HEK293T (cell line): ENCODE measurements around the gene ZNF622.

Experiments used
- ARNT ChIP-seq: fragments of 450-650 bp; IDR thresholded peaks from 2 replicates; pipeline ENCODE4 v1.6.1; 2017; ENCODE audit warnings: mild to moderate bottlenecking
- BHLHE40 ChIP-seq: fragments of 450-650 bp; IDR thresholded peaks from 2 replicates; pipeline ENCODE4 v1.6.1; 2016; ENCODE audit warnings: mild to moderate bottlenecking, moderate library complexity, borderline replicate concordance
- FOXA1 ChIP-seq: fragments of 450-650 bp; IDR thresholded peaks from 2 replicates; pipeline ENCODE4 v1.6.1; 2016; ENCODE audit warnings: mild to moderate bottlenecking
- FOXM1 ChIP-seq: fragments of 450-650 bp; IDR thresholded peaks from 2 replicates; pipeline ENCODE4 v1.6.1; 2017; ENCODE audit warnings: mild to moderate bottlenecking, borderline replicate concordance
- PKNOX1 ChIP-seq: fragments of 450-650 bp; IDR thresholded peaks from 2 replicates; pipeline ENCODE4 v1.6.1; 2016
- SP1 ChIP-seq: fragments of 450-650 bp; IDR thresholded peaks from 2 replicates; pipeline ENCODE4 v1.6.1; 2017
- TARDBP ChIP-seq: fragments of 450-650 bp; IDR thresholded peaks from 2 replicates; pipeline ENCODE4 v1.6.1; 2016

GRCh38 chr5:16406630-16407029, 59.0 kb downstream of the ZNF622 start:
- no peak for TF ChIP-seq PKNOX1
- TF ChIP-seq SP1, result no peak
- no peak for TF ChIP-seq FOXM1
- no peak for TF ChIP-seq TARDBP
- TF ChIP-seq FOXA1, result no peak
- no peak for TF ChIP-seq ARNT
- no peak for TF ChIP-seq BHLHE40
